ENCODE data around the gene TGFBR2. TPM values are rescaled to one million over a fixed set of nuclear protein-coding genes. Genes with fewer than 3 reads are reported as not detected.

Gene TGFBR2
- total and polyA plus RNA-seq, 10 of the 15 experiments (the other 5 are each of a cell fraction or from before 2014, with no cell fraction given): 0.02 to 0.98 (median 0.18) TPM; not detected in 1

GRCh38 chr3:30700702-30701321 lies 94.4 kb downstream of the TGFBR2 start (continued):
- no peak for TF ChIP-seq SPI1 (IDR thresholded peaks at IDR 0.05; ENCODE audit: borderline replicate concordance, insufficient read depth, low read depth, low read length)

DNA sequence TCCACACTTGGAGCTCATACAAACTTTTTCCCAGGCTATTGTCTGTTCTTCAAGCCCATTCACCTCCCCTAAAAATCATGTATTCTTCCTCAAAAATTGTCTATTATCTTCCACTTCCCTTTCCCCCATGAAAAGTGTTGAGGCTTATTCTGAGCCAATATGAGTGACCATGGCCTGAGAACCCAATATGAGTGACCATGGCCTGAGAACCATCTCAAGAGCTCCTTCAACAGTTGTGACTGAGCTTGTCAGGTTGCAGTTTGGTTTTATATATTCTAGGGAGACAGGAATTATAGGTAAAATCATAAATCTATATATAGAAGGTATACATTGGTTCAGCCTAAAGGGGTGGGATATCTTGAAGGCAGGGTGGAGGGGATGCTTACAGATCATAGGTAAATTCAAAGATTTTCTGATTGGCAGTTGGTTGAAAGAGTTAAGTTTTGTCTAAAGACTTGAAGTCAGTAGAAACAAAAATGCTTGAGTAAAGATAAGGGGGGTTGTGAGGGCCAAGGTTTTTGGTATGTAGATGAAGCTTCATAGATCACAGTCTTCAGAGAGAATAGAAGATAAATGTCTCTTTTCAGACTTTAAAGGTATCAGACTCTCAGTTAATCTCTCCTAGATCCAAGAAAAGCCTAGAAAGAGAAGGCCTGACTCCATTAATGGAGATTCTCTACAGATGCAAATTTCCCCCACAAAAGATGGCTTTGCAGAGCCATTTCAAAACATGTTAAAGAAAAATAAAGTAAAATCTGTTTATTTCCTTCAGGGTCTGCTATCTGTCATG lies 95.8 kb downstream of the TGFBR2 start:
- RAD21 ChIA-PET (ENCODE audit: unreplicated experiment): interaction anchor here (0.6 kb wide), 1 partner anchor 319 kb away, joined by 3 read pairs; no protein-coding TSS in a partner anchor
- Histone ChIP-seq H3K9me3 (replicated peaks; ENCODE audit: control insufficient read depth, insufficient read depth, low read length) (no peaks in the 10 kb centered on the region), H2AFZ (ENCODE audit: control insufficient read depth, low read depth, low read length) (no peak overlapping the region), H3K36me3 (ENCODE audit: control insufficient read depth in 2 of 2, insufficient read depth in 2 of 2, low read length in 1 of 2) (no peaks in the 10 kb centered on the region), H3K79me2 (ENCODE audit: control insufficient read depth, insufficient read depth, low read length) (no peaks in the 10 kb centered on the region), H3K27me3 (replicated peaks in 1 of 2; ENCODE audit: control insufficient read depth in 2 of 2, insufficient read depth in 2 of 2, low read length in 1 of 2) (no peaks in the 10 kb centered on the region), H3K9ac (ENCODE audit: control insufficient read depth, insufficient read depth, low read length) (no peak overlapping the region), H3K27ac (ENCODE audit: control insufficient read depth, insufficient read depth) (no peak overlapping the region), H3K4me1 (ENCODE audit: control insufficient read depth, insufficient read depth, low read length) (no peaks in the 10 kb centered on the region), H3K4me2 (ENCODE audit: control insufficient read depth, insufficient read depth) (no peak overlapping the region), H3K4me3 (no peak overlapping the region), H4K20me1 (ENCODE audit: control insufficient read depth, insufficient read depth) (no peaks in the 10 kb centered on the region)
- DNase-seq (ENCODE audit: low read depth, low spot score) (no peak), FAIRE-seq (no peak), ATAC-seq (no peak)
- POLR2A ChIA-PET: no interaction called here
- intact Hi-C loops (cut with micrococcal nuclease; ENCODE audit: unreplicated experiment): no loop called here
- BruUV-seq (replicated peaks): no TSS peak
- SMC1A ChIA-PET (ENCODE audit: uncharacterized antibody, unreplicated experiment): interaction anchor here (0.6 to 0.7 kb wide), 2 partner anchors 11 to 405 kb away, joined by 3 to 4 read pairs; no protein-coding TSS in a partner anchor
- in situ Hi-C loops (cut with MboI): no loop called here
- CTCF ChIA-PET: interaction anchor here (1.0 kb wide), 1 partner anchor 8 kb away, joined by 3 read pairs; no protein-coding TSS in a partner anchor
- TF ChIP-seq BCLAF1 (IDR thresholded peaks at IDR 0.05) (no peak), POLR2AphosphoS2 (IDR thresholded peaks at IDR 0.05; ENCODE audit: low read depth, low read length) (no peak), MEF2B (IDR thresholded peaks at IDR 0.05; ENCODE audit: partially characterized antibody, poor library complexity, severe bottlenecking) (no peak), MXI1 (IDR thresholded peaks at IDR 0.05; ENCODE audit: low read depth, low read length) (no peak), NR2C2 (IDR thresholded peaks at IDR 0.05; ENCODE audit: borderline replicate concordance, control insufficient read depth, insufficient read length, low read depth) (no peak), KDM1A (IDR thresholded peaks at IDR 0.05; ENCODE audit: borderline replicate concordance) (no peak), HSF1 (IDR thresholded peaks at IDR 0.05; ENCODE audit: low read depth, low read length) (no peak), CREB1 (IDR thresholded peaks at IDR 0.05; ENCODE audit: low read depth) (no peak)
- TF ChIP-seq, protein P1, sequence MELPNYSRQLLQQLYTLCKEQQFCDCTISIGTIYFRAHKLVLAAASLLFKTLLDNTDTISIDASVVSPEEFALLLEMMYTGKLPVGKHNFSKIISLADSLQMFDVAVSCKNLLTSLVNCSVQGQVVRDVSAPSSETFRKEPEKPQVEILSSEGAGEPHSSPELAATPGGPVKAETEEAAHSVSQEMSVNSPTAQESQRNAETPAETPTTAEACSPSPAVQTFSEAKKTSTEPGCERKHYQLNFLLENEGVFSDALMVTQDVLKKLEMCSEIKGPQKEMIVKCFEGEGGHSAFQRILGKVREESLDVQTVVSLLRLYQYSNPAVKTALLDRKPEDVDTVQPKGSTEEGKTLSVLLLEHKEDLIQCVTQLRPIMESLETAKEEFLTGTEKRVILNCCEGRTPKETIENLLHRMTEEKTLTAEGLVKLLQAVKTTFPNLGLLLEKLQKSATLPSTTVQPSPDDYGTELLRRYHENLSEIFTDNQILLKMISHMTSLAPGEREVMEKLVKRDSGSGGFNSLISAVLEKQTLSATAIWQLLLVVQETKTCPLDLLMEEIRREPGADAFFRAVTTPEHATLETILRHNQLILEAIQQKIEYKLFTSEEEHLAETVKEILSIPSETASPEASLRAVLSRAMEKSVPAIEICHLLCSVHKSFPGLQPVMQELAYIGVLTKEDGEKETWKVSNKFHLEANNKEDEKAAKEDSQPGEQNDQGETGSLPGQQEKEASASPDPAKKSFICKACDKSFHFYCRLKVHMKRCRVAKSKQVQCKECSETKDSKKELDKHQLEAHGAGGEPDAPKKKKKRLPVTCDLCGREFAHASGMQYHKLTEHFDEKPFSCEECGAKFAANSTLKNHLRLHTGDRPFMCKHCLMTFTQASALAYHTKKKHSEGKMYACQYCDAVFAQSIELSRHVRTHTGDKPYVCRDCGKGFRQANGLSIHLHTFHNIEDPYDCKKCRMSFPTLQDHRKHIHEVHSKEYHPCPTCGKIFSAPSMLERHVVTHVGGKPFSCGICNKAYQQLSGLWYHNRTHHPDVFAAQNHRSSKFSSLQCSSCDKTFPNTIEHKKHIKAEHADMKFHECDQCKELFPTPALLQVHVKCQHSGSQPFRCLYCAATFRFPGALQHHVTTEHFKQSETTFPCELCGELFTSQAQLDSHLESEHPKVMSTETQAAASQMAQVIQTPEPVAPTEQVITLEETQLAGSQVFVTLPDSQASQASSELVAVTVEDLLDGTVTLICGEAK (IDR thresholded peaks at IDR 0.05; ENCODE audit: borderline replicate concordance): no peak
